ENCODE data around the gene LSP1.

The LSP1 gene

GRCh38 chr11:1931341-1932104, 78.6 kb downstream of the LSP1 start:
- H3K4me3 ChIP-seq (ENCODE audit: low read depth, low read length), result no peak overlapping the region
- TF ChIP-seq CTCF (IDR thresholded peaks at IDR 0.05; ENCODE audit: insufficient read depth, low read depth, low read length, missing control alignments), result no peak
- DNase-seq (ENCODE audit: low read depth), result no peak

GRCh38 chr11:1932105-1932480, 79.2 kb downstream of the LSP1 start:
- TF ChIP-seq CTCF (IDR thresholded peaks at IDR 0.05; ENCODE audit: insufficient read depth, low read depth, low read length, missing control alignments), result no peak
- no peak overlapping the region for H3K4me3 ChIP-seq (ENCODE audit: low read depth, low read length)
- DNase-seq (ENCODE audit: low read depth), result no peak

GRCh38 chr11:1932681-1933080, 79.8 kb downstream of the LSP1 start:
- TF ChIP-seq CTCF (IDR thresholded peaks at IDR 0.05; ENCODE audit: insufficient read depth, low read depth, low read length, missing control alignments), result no peak

GRCh38 chr11:1933416-1934334, 80.8 kb downstream of the LSP1 start:
- H3K4me3 ChIP-seq (ENCODE audit: low read depth, low read length), result no peak overlapping the region
- no peak for DNase-seq (ENCODE audit: low read depth)
- no peak for TF ChIP-seq CTCF (IDR thresholded peaks at IDR 0.05; ENCODE audit: insufficient read depth, low read depth, low read length, missing control alignments)

More at GRCh38 chr11:1932681-1933080, 79.8 kb downstream of the LSP1 start:
- no peak for DNase-seq (ENCODE audit: low read depth)
- H3K4me3 ChIP-seq (ENCODE audit: low read depth, low read length), result no peak overlapping the region

GRCh38 chr11:1934335-1935155, 81.7 kb downstream of the LSP1 start:
- no peak for DNase-seq (ENCODE audit: low read depth)

More at GRCh38 chr11:1934335-1935155, 81.7 kb downstream of the LSP1 start:
- TF ChIP-seq CTCF (IDR thresholded peaks at IDR 0.05; ENCODE audit: insufficient read depth, low read depth, low read length, missing control alignments), result no peak
- H3K4me3 ChIP-seq (ENCODE audit: low read depth, low read length), result no peak overlapping the region
